HepG2 (cell line): ENCODE results near the gene OR6C75. TPM values are rescaled to one million over a fixed set of nuclear protein-coding genes. Genes with fewer than 3 reads are reported as not detected.

ENCODE experiments used
- ATAC-seq: fragments of 200-7000 bp; cut with Tn5 transposase; 3 replicates; pipeline ENCODE4 v1.9.1; 2020; ENCODE audit warnings: mild to moderate bottlenecking, moderate library complexity
- Bru-seq: library from RNA; stranded (reverse); fragments of 400-500 nt; gene quantifications from one replicate; lab custom pipeline; 2021; lab: Mats Ljungman, UMichigan
- BruChase-seq, 2 experiments: library from RNA; stranded (reverse); fragments of 400-500 nt; gene quantifications; one replicate each; lab custom pipeline; 2021; lab: Mats Ljungman, UMichigan
- BruUV-seq: library from RNA; stranded (reverse); fragments of 400-500 nt; replicated peaks from 2 replicates; lab custom pipeline; 2021; lab: Mats Ljungman, UMichigan
- CTCF ChIA-PET: fragments of 300-600 bp; formaldehyde crosslinking; extraction: SDS; loops from one replicate; lab custom pipeline; 2021; ENCODE audit warnings: low total read pairs, inconsistent platforms, low intra/inter-chr PET ratio; lab: Yijun Ruan, JAX
- POLR2A ChIA-PET: fragments of 350-600 bp; sonication (Branson Sonifier 250); formaldehyde crosslinking; loops from one replicate; lab custom pipeline; 2020; ENCODE audit warnings: antibody characterized with exemption, inconsistent platforms; lab: Yijun Ruan, JAX
- DNase-seq: peaks from one replicate; pipeline ENCODE4 v3.0.0-alpha.2; 2015; ENCODE audit warnings: low spot score
- FAIRE-seq: peaks from 3 replicates; lab custom pipeline; 2011; peaks lifted over from hg19 to GRCh38; lab: Jason Lieb, UNC
- H2AFZ ChIP-seq: one replicate; pipeline ENCODE4 v1.6.1; 2011; ENCODE audit warnings: low read length, inconsistent platforms
- H3K27ac ChIP-seq: fragments of 300-600 bp; 3 replicates; pipeline ENCODE4 v1.8.0; 2011; ENCODE audit warnings: mixed run types, mild to moderate bottlenecking, mixed read lengths, low read length, inconsistent platforms; ENCODE audit not compliant: insufficient read depth; ENCODE audit errors: extremely low read length
- H3K27me3 ChIP-seq, 2 experiments: fragments of 200-600 bp in 1 of 2; 2 replicates in 1 of 2; 3 replicates in 1 of 2; pipeline versions ENCODE4 v1.6.0 to v1.8.0; 2011; ENCODE audit warnings: low read length in 2 of 2, mild to moderate bottlenecking in 2 of 2, moderate library complexity in 2 of 2, inconsistent platforms in 1 of 2; ENCODE audit not compliant: insufficient read depth in 2 of 2, control insufficient read depth in 1 of 2
- H3K36me3 ChIP-seq, 2 experiments: fragments of 200-600 bp in 1 of 2; replicated peaks in 1 of 2; 2 replicates in 1 of 2; 3 replicates in 1 of 2; pipeline versions ENCODE4 v1.5.1 to v1.8.0; 2011; ENCODE audit warnings: low read length in 2 of 2, inconsistent platforms in 1 of 2; ENCODE audit not compliant: insufficient read depth in 2 of 2, control insufficient read depth in 1 of 2
- H3K4me1 ChIP-seq: 2 replicates; pipeline ENCODE4 v1.5.1; 2012; ENCODE audit warnings: low read length, inconsistent platforms; ENCODE audit not compliant: insufficient read depth
- H3K4me2 ChIP-seq: 2 replicates; pipeline ENCODE4 v1.6.0; 2011; ENCODE audit warnings: low read depth, low read length, inconsistent platforms
- H3K4me3 ChIP-seq, 3 experiments: fragments of 200-600 bp in 1 of 3; sonication (generic), shearing (Covaris generic) in 1 of 3; replicated peaks in 1 of 3; 2 replicates each; pipeline ENCODE4 v1.5.1; 2011 to 2016; ENCODE audit warnings: low read length in 3 of 3, inconsistent platforms in 2 of 3, low read depth in 2 of 3, mild to moderate bottlenecking in 2 of 3, control low read depth in 1 of 3, mixed read lengths in 1 of 3; ENCODE audit not compliant: insufficient read depth in 1 of 3
- H3K79me2 ChIP-seq: one replicate; pipeline ENCODE4 v1.6.1; 2011; ENCODE audit warnings: low read length, inconsistent platforms; ENCODE audit not compliant: insufficient read depth
- H3K9ac ChIP-seq: 2 replicates; pipeline ENCODE4 v1.6.0; 2011; ENCODE audit warnings: mild to moderate bottlenecking, low read depth, low read length, inconsistent platforms; ENCODE audit not compliant: insufficient read depth
- H3K9me3 ChIP-seq: 2 replicates; pipeline ENCODE4 v1.5.1; 2012; ENCODE audit warnings: mild to moderate bottlenecking, low read length
- H4K20me1 ChIP-seq: 2 replicates; pipeline ENCODE4 v1.6.0; 2011; ENCODE audit warnings: inconsistent platforms, mild to moderate bottlenecking, low read length, moderate library complexity; ENCODE audit not compliant: insufficient read depth
- BORCS8-MEF2B ChIP-seq: sonication (generic); formaldehyde crosslinking; IDR thresholded peaks from 2 replicates; pipeline ENCODE4 v1.8.0; 2022; ENCODE audit warnings: mild to moderate bottlenecking, missing genetic modification reagents
- HES4 ChIP-seq: sonication (generic); formaldehyde crosslinking; IDR thresholded peaks from 2 replicates; pipeline ENCODE4 v1.9.0; 2021; ENCODE audit warnings: mild to moderate bottlenecking, missing genetic modification reagents, borderline replicate concordance
- KDM5B ChIP-seq: sonication (generic); formaldehyde crosslinking; IDR thresholded peaks from 2 replicates; pipeline ENCODE4 v1.4.0; 2020; ENCODE audit warnings: missing genetic modification reagents, mild to moderate bottlenecking, borderline replicate concordance
- NFE2 ChIP-seq: sonication (generic); formaldehyde crosslinking; IDR thresholded peaks from 2 replicates; pipeline ENCODE4 v1.4.0; 2020; ENCODE audit warnings: missing genetic modification reagents
- NFE2L1 ChIP-seq: sonication (generic); formaldehyde crosslinking; IDR thresholded peaks from 2 replicates; pipeline ENCODE4 v1.4.0; 2020; ENCODE audit warnings: missing genetic modification reagents, mild to moderate bottlenecking, borderline replicate concordance
- TBX2 ChIP-seq: sonication (generic); formaldehyde crosslinking; IDR thresholded peaks from 2 replicates; pipeline ENCODE4 v1.5.0; 2020; ENCODE audit warnings: missing genetic modification reagents, mild to moderate bottlenecking, borderline replicate concordance
- ZNF460 ChIP-seq: sonication (generic); formaldehyde crosslinking; IDR thresholded peaks from 2 replicates; pipeline ENCODE4 v1.5.1; 2020; ENCODE audit warnings: missing genetic modification reagents, mild to moderate bottlenecking, borderline replicate concordance
- ZNF891 ChIP-seq: sonication (generic); formaldehyde crosslinking; IDR thresholded peaks from 2 replicates; pipeline ENCODE4 v1.5.0; 2020; ENCODE audit warnings: mild to moderate bottlenecking, missing genetic modification reagents
- WGBS: methylation state at CpG from one replicate; pipeline ENCODE4 v1.1.6; 2017; ENCODE audit warnings: low lambda C conversion rate; 5-methylcytosine and 5-hydroxymethylcytosine counted together
- in situ Hi-C: cut with HindIII; loops from 2 replicates; pipeline ENCODE4 v1.10.0; 2017; ENCODE audit warnings: low pct_unique_long_range_greater_than_20kb; ENCODE audit not compliant: extremely low pct_ligation_motif_present
- intact Hi-C: fragments of 100-400 bp; cut with micrococcal nuclease; formaldehyde crosslinking; loops from one replicate; pipeline ENCODE4 v1.10.0; 2022; ENCODE audit not compliant: unreplicated experiment
- long read RNA-seq, 2 experiments: library from RNA in 1 of 2; library from polyadenylated mRNA in 1 of 2; stranded (forward) in 1 of 2; unstranded in 1 of 2; transcript quantifications; one replicate each; pipeline ENCODE4 v2.0.0, GENCODE V29; 2019 to 2022
- polyA minus RNA-seq, 3 experiments: library from RNA; depleted of rRNA, polyadenylated mRNA; stranded (reverse); fragments of >200 nt; gene quantifications; 2 replicates each; pipeline ENCODE4 v1.2.3, GENCODE V29; 2011; ENCODE audit warnings: low replicate concordance in 1 of 3
- polyA plus RNA-seq, 8 experiments: library from polyadenylated mRNA; depleted of rRNA in 3 of 8; stranded (reverse) in 7 of 8; unstranded in 1 of 8; fragments of >200 nt; fragmentation: Illumina TruSeq in 4 of 8; extraction: Trizol in 4 of 8; gene quantifications; 2 replicates each; pipeline versions ENCODE4 v1.2.1 to v1.2.3, GENCODE V29; 2011 to 2016; ENCODE audit warnings: low read depth in 4 of 8, missing spikeins in 1 of 8, mixed read lengths in 1 of 8; ENCODE audit not compliant: insufficient read depth in 1 of 8
- total RNA-seq, 5 experiments: library from RNA; depleted of rRNA; stranded (reverse); fragments of >200 nt; fragmentation: Illumina TruSeq; extraction: Trizol; gene quantifications; 2 replicates each; pipeline ENCODE4 v1.2.3, GENCODE V29; 2016; ENCODE audit warnings: low read depth in 1 of 5
- TF ChIP-seq, protein P1 (sequence below): sonication (generic); formaldehyde crosslinking; IDR thresholded peaks from 2 replicates; pipeline ENCODE4 v1.4.0; 2020; ENCODE audit warnings: missing genetic modification reagents

The OR6C75 gene
- total RNA-seq (2016; rRNA removed; fragmentation: Illumina TruSeq; extraction: Trizol), result not detected in 2 replicates
- total RNA-seq (2016; cell fraction: cytosol; rRNA removed; fragmentation: Illumina TruSeq; extraction: Trizol; ENCODE audit: low read depth), result not detected in 2 replicates
- not detected in 2 replicates for total RNA-seq (2016; cell fraction: insoluble cytoplasmic fraction; rRNA removed; fragmentation: Illumina TruSeq; extraction: Trizol)
- total RNA-seq (2016; cell fraction: membrane; rRNA removed; fragmentation: Illumina TruSeq; extraction: Trizol), result not detected in 2 replicates
- total RNA-seq (2016; cell fraction: nucleus; rRNA removed; fragmentation: Illumina TruSeq; extraction: Trizol), result not detected in 2 replicates
- not detected in 2 replicates for polyA plus RNA-seq (2011; rRNA removed)
- polyA plus RNA-seq (2011; cell fraction: cytosol; rRNA removed), result not detected in 2 replicates
- not detected in 2 replicates for polyA plus RNA-seq (2011; cell fraction: nucleus; rRNA removed)
- polyA plus RNA-seq (2012), result not detected in 2 replicates
- polyA plus RNA-seq (2016; cell fraction: cytosol; fragmentation: Illumina TruSeq; extraction: Trizol; ENCODE audit: low read depth), result not detected in 2 replicates
- not detected in 2 replicates for polyA plus RNA-seq (2016; cell fraction: insoluble cytoplasmic fraction; fragmentation: Illumina TruSeq; extraction: Trizol; ENCODE audit: low read depth)
- not detected in 2 replicates for polyA plus RNA-seq (2016; cell fraction: membrane; fragmentation: Illumina TruSeq; extraction: Trizol; ENCODE audit: low read depth)
- not detected in 2 replicates for polyA plus RNA-seq (2016; cell fraction: nucleus; fragmentation: Illumina TruSeq; extraction: Trizol; ENCODE audit: insufficient read depth, low read depth)
- polyA minus RNA-seq (2011; rRNA and poly(A)+ RNA removed; ENCODE audit: low replicate concordance), result not detected in 2 replicates
- polyA minus RNA-seq (2011; cell fraction: cytosol; rRNA and poly(A)+ RNA removed), result not detected in 2 replicates
- not detected in 2 replicates for polyA minus RNA-seq (2011; cell fraction: nucleus; rRNA and poly(A)+ RNA removed)
- not detected for Bru-seq, nascent RNA
- not detected for BruChase-seq, experiment 1, labeled RNA remaining after a 6-hour chase
- not detected for BruChase-seq, experiment 2, labeled RNA remaining after a 2-hour chase
- long read RNA-seq, experiment 1, result 0 reads
- long read RNA-seq, experiment 2, result 0 reads

DNA sequence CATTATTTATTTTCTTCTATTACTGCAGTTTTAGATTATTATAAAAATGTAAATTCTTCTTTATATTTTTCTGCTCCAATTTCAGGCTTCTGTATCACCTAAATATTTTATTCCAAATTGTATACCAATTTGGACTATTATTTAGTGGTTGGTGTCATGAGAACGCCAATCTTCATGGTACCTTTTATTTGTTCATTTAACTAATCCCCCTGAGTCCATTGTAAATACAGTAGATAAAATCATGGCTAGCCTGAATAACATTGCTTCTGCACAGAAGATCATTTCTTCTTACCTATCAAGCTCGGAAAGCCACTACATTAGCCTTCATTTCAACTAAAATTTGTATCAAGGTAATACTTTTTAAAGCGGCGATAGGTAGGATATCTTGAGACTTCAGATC lies at the start of gene OR6C75:
TSS of gene OR6C75 (plus strand) at position 301 of the 400 bp plus-strand sequence. CDS start 2,136 bp downstream, outside the sequence.
- H4K20me1 ChIP-seq, result no peaks in the 10 kb centered on the region
- CTCF ChIA-PET, result no interaction called here
- no peak within 1 kb of the TSS for H3K9ac ChIP-seq
- POLR2A ChIA-PET, result no interaction called here
- H3K27ac ChIP-seq, result no peak within 1 kb of the TSS
- H3K36me3 ChIP-seq, result no peaks in the 10 kb centered on the region
- no TSS peak for BruUV-seq
- 21% methylated on average over 4 of the region's 4 CpGs for WGBS
- no peaks in the 10 kb centered on the region for H3K79me2 ChIP-seq
- no peak within 1 kb of the TSS for H3K4me2 ChIP-seq
- H3K4me3 ChIP-seq, result no peak within 1 kb of the TSS
- FAIRE-seq (no peak), DNase-seq (no peak), ATAC-seq (no peak)
- H3K4me1 ChIP-seq, result no peaks in the 10 kb centered on the region
- in situ Hi-C loops, result no loop called here
- TF ChIP-seq TBX2 (CRISPR knock-in tag) (no peak), NFE2L1 (CRISPR knock-in tag) (no peak), ZNF460 (CRISPR knock-in tag) (no peak), HES4 (CRISPR knock-in tag) (no peak), BORCS8-MEF2B (CRISPR knock-in tag) (no peak), ZNF891 (no peak), KDM5B (no peak), NFE2 (CRISPR knock-in tag) (no peak)
- TF ChIP-seq, protein P1, sequence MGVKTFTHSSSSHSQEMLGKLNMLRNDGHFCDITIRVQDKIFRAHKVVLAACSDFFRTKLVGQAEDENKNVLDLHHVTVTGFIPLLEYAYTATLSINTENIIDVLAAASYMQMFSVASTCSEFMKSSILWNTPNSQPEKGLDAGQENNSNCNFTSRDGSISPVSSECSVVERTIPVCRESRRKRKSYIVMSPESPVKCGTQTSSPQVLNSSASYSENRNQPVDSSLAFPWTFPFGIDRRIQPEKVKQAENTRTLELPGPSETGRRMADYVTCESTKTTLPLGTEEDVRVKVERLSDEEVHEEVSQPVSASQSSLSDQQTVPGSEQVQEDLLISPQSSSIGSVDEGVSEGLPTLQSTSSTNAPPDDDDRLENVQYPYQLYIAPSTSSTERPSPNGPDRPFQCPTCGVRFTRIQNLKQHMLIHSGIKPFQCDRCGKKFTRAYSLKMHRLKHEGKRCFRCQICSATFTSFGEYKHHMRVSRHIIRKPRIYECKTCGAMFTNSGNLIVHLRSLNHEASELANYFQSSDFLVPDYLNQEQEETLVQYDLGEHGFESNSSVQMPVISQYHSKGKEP (CRISPR knock-in tag), result no peak
- H2AFZ ChIP-seq, result no peak within 1 kb of the TSS
- intact Hi-C loops, result no loop called here
- H3K27me3 ChIP-seq, result no peaks in the 10 kb centered on the region
- H3K9me3 ChIP-seq, result no peaks in the 10 kb centered on the region
